Measurements from ENCODE around the gene KLF12. TPM values are rescaled to one million over a fixed set of nuclear protein-coding genes. Genes with fewer than 3 reads are reported as not detected.

KLF12 gene
- 1 to 10 TPM; 6.7 to 6.9 TPM for total RNA-seq

DNA sequence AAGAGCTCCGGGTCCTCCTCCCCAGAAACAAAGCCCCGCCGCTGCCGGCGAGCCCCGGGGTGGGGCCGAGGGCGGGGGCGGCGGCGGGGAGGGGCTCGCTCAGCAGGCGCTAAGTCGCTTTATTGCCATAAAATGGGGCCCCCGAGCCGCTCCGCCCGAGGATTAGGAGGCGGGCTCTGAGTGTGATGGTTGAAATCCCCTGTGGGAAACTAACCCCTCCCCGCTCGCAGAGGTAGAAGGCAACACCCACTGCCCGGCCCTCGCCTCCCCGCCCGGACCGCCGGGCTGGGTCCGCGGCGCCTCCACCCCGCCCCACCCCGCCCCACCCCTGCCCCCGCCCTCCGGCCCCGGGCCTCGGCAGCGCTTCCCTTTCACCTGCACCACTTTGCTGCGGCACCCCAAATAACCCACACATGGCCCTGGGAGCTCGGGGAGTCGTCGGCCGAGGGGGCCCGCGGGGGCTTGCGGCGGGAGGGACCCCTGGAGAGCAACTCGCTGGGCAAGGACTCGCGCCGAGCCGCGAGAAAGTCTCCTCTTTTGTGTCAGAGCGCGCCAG, at the start of gene KLF12:
KLF12 (minus strand) TSS at position 184 of the 556 bp plus-strand sequence.

